ENCODE measurements around the gene ELP4. TPM values are rescaled to one million over a fixed set of nuclear protein-coding genes. Genes with fewer than 3 reads are reported as not detected.

Gene ELP4
- total RNA-seq, 1 donor from 2014 or later, result 37.1 TPM

DNA sequence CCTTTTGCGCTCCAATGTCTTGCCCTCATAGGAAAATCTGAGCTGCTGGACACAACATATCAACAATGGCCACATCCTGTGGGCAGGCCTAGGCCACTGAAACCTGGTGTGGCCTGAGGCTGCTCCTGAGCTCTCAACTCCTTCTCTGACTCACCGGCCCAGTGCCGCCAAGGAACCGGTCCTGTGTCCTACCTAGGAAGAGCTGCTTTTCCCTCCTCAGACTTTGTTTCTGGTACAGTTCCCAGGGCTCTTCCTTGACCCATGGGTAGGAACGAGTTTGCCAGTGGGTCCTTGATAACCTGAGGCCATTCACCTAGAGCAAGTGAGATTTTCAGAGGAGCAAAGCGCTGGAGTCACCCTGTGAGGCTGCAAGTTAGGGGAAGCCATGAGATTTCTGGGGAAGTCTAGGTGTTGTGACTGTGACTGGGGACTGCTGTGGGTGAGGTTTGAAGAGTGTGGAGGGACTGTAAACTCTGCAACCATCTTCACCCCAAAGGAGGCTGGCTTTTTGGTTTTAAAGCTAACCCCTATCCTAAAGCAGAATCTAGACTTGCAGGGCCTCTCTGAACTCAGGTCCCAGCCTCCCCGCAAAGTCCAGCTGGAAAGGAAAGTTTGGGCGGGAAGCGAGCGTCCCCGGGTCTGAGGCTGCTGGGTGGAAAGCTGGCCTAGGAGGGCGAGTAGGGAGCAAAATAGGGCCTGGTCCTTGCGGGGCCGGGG lies 313.5 kb downstream of the ELP4 start:
- Histone ChIP-seq H3K4me1 (peaks cover under 1 to 7% of the 10 kb centered on the region in 2 donors), H3K27ac (no peak overlapping the region), H3K27me3 (peaks cover 38% of the 10 kb centered on the region), H3K9me3 (no peaks in the 10 kb centered on the region), H3K4me3 (no peak overlapping the region), H3K36me3 (no peaks in the 10 kb centered on the region)
- no peak for TF ChIP-seq CTCF (IDR thresholded peaks at IDR 0.05)
- intact Hi-C loops (cut with DNase I), result no loop called here
- DNase-seq (ENCODE audit: low spot score in 2 of 2), result no peak

DNA sequence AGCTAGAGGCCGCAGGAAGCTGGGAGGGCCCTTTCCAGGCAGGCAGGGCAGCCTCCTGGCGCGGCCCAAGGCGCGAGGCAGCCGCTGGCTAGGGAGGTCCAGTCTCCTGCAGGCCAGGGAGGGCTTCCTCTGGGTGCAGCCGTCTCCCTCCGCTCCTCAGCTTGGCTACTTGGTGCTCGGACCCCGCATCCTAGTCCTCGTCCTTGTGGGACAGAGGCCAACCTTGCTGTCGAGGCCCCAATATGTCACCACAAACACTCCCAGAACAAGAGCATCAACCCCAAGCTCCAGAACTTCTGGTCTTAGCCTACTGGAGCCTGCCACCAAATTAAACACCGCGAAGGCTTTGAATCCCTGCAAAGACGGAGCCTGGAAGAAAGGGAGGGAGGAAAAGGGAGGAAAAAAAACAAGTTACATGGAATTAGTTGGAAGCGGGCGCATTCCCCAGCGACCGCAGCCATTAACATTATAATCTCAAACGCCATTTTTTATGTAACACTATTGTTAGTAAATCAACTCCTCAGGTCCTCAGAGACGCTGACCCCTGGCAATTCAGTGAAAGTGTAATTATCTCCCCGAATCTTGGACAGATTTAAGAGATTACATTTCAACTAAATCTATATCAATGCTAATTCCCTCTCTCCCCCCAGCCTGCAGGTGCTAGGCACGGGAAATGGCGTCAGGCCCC lies 314.2 kb downstream of the ELP4 start:
- Histone ChIP-seq H3K36me3 (no peaks in the 10 kb centered on the region), H3K27me3 (peaks cover 31% of the 10 kb centered on the region), H3K4me3 (no peak overlapping the region), H3K4me1 (peaks cover 0 to 6% of the 10 kb centered on the region in 2 donors), H3K27ac (no peak overlapping the region), H3K9me3 (no peaks in the 10 kb centered on the region)
- intact Hi-C loops (cut with DNase I), result no loop called here
- DNase-seq (ENCODE audit: low spot score in 2 of 2), result no peak
- TF ChIP-seq CTCF (IDR thresholded peaks at IDR 0.05), result no peak

DNA sequence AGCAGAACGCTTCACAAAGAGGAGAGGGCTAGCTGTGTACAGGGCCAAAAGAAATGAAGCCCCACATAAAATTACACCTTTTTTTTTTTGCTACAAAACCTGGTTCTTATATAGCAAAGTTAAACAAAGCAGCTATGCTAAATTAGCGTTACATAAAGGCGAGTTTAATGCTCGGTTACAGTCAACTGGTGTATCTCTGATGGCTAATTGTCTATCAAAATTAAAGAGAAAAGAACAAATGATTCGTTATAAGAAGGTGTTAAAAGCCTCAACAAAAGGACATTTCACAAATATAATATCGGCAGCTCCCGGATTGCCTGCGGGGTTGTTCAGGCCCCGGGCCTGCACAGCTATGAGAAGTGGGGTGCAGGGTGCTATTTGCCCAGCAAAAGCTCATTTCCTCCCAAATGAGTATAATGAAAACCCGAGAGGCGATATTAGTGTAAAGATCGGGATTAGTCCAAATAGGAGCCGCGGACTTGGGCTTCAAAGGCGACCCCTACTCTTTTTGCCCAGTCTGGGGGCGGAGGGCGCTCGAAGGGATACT lies 314.8 kb downstream of the ELP4 start:
- H3K27ac ChIP-seq, result no peak overlapping the region
- no peaks in the 10 kb centered on the region for H3K36me3 ChIP-seq
- H3K4me3 ChIP-seq, result no peak overlapping the region
- intact Hi-C loops (cut with DNase I), result no loop called here
- no peak for TF ChIP-seq CTCF (IDR thresholded peaks at IDR 0.05)
- peaks cover 25% of the 10 kb centered on the region for H3K27me3 ChIP-seq
- no peak for DNase-seq (ENCODE audit: low spot score in 2 of 2)
- peaks cover 0 to 6% of the 10 kb centered on the region in 2 donors for H3K4me1 ChIP-seq
- no peaks in the 10 kb centered on the region for H3K9me3 ChIP-seq

- Histone ChIP-seq H3K4me1 (peaks cover 0 to 6% of the 10 kb centered on the region in 2 donors), H3K9me3 (no peaks in the 10 kb centered on the region), H3K4me3 (peak overlapping the region in 1 of 2 donors; percentile 31), H3K27me3 (peaks cover 25% of the 10 kb centered on the region), H3K27ac (no peak overlapping the region), H3K36me3 (no peaks in the 10 kb centered on the region)
- TF ChIP-seq CTCF (IDR thresholded peaks at IDR 0.05), result no peak
- no peak for DNase-seq (ENCODE audit: low spot score in 2 of 2)
- intact Hi-C loops (cut with DNase I), result no loop called here
Observed at GRCh38 chr11:31824879-31825837, 315.6 kb downstream of the ELP4 start.

DNA sequence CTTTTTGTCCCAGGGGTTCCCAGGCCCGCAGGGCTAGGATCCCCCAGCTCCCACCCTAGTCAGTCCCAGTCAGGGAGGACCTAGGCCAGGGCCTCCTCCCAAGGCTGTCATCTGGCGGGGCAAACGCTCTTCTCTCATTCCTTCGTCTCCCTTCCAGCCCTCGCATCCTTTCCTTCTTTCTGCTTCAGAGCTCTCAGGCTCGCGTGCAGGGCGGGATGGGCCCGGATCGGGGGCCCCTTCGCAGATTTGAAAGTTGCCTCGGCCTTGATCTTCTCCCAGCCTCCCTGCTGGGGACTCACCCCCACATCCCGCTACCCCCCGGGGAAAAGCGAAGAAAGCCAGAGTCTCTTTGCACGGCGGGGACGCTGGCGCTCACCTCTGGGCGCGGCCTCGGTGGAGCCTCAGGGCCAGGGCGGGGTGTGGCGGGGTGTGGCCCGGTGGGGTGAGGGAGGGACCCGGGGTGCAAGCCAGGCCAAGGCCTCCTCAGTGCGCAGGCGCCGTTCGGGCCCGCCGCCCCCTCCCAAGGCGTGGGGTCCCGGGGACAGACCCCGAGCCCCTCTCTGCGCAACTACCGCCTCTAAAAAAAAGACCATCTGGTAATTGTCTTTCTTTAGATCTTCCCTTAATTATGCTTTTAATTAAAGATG lies 316.4 kb downstream of the ELP4 start:
- no peak for DNase-seq (ENCODE audit: low spot score in 2 of 2)
- peaks cover 25% of the 10 kb centered on the region for H3K27me3 ChIP-seq
- intact Hi-C loops (cut with DNase I), result no loop called here

More for the DNA sequence above, 316.4 kb downstream of the ELP4 start:
- H3K4me3 ChIP-seq, result peak overlapping the region in 1 of 2 donors; percentile 31
- no peaks in the 10 kb centered on the region for H3K36me3 ChIP-seq
- H3K27ac ChIP-seq, result no peak overlapping the region
- no peaks in the 10 kb centered on the region for H3K9me3 ChIP-seq
- H3K4me1 ChIP-seq, result peaks cover 0 to 6% of the 10 kb centered on the region in 2 donors
- TF ChIP-seq CTCF (IDR thresholded peaks at IDR 0.05), result no peak
